Activated CD8-positive, alpha-beta T cell treated with anti-CD3 and anti-CD28 coated beads for 36 hours (primary cell): Measurements from ENCODE around the gene ADAMTS16. TPM values are rescaled to one million over a fixed set of nuclear protein-coding genes. Genes with fewer than 3 reads are reported as not detected.

Source experiments
- ATAC-seq: fragments of 200-7000 bp; cut with Tn5 transposase; one replicate; pipeline ENCODE4 v1.10.0; 2021; ENCODE audit warnings: mild to moderate bottlenecking, moderate library complexity
- CTCF ChIA-PET: fragments of 350-600 bp; sonication (Branson Sonifier 250); formaldehyde crosslinking; loops from one replicate; lab custom pipeline; 2021; ENCODE audit warnings: antibody characterized with exemption; lab: Charles Lee
- POLR2A ChIA-PET: fragments of 350-600 bp; sonication (Branson Sonifier 250); formaldehyde crosslinking; loops from one replicate; lab custom pipeline; 2021; ENCODE audit warnings: antibody characterized with exemption; lab: Charles Lee
- DNase-seq: peaks from one replicate; pipeline ENCODE4 v3.0.0-alpha.2; 2020
- H3K27ac Mint-ChIP-seq: one replicate; pipeline ENCODE4 v1.8.0; 2021; ENCODE audit warnings: mild to moderate bottlenecking, mixed read lengths
- H3K27me3 Mint-ChIP-seq: one replicate; pipeline ENCODE4 v1.8.0; 2021; ENCODE audit warnings: mixed read lengths
- H3K36me3 Mint-ChIP-seq: one replicate; pipeline ENCODE4 v1.8.0; 2021; ENCODE audit warnings: low read depth, mixed read lengths
- H3K4me1 Mint-ChIP-seq: one replicate; pipeline ENCODE4 v1.8.0; 2021; ENCODE audit warnings: low read depth, mixed read lengths
- H3K4me3 Mint-ChIP-seq: one replicate; pipeline ENCODE4 v1.8.0; 2021; ENCODE audit warnings: mild to moderate bottlenecking, moderate library complexity, mixed read lengths
- H3K9me3 Mint-ChIP-seq: one replicate; pipeline ENCODE4 v1.8.0; 2021; ENCODE audit warnings: mixed read lengths
- CTCF ChIP-seq: fragments of 200-600 bp; IDR thresholded peaks from one replicate; pipeline ENCODE4 v1.8.0; 2022; ENCODE audit warnings: antibody characterized with exemption, mild to moderate bottlenecking
- intact Hi-C: fragments of 100-400 bp; cut with micrococcal nuclease; formaldehyde crosslinking; loops from one replicate; pipeline ENCODE4 v1.10.0; 2022
- total RNA-seq, 2 experiments: library from RNA; stranded (reverse); gene quantifications; one replicate each; pipeline ENCODE4 v1.2.3, GENCODE V29; 2021

The ADAMTS16 gene
- total RNA-seq, 2 experiments from 2014 or later: not detected

- Mint-ChIP-seq H3K36me3 (no peaks in the 10 kb centered on the region), H3K4me1 (no peaks in the 10 kb centered on the region), H3K4me3 (no peak overlapping the region), H3K27ac (no peak overlapping the region), H3K27me3 (peaks cover 4% of the 10 kb centered on the region), H3K9me3 (no peaks in the 10 kb centered on the region)
- intact Hi-C loops: no loop called here
- no peak for ATAC-seq
- no peak for TF ChIP-seq CTCF
- ChIA-PET CTCF (interaction anchor here (0.6 kb wide), 1 partner anchor 195 kb away, joined by 3 read pairs; no protein-coding TSS in a partner anchor), POLR2A (no interaction called here)
- no peak for DNase-seq
Measured at GRCh38 chr5:5189051-5189430, 48.9 kb downstream of the ADAMTS16 start.

DNA sequence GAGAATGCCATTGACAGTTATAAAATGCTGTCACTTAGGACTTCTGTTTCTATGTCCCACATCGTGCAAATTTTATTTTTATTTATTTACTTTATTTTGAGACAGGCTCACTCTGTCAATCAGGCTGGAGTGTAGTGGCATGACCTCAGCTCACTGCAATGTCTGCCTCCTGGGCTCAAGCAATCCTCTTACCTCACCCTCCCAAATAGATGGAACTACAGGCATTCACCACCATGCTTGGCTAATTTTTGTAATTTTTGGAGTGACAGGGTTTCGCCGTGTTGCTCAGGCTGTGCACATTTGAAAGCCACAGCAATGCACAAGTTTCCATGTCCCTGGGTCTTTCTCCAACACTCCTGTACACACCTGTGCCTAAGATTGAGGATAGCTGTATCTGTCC is 51.8 kb downstream of the ADAMTS16 start:
- intact Hi-C loops: no loop called here
- ATAC-seq (no peak), DNase-seq (no peak)
- H3K9me3 Mint-ChIP-seq: no peaks in the 10 kb centered on the region
- TF ChIP-seq CTCF: no peak
- no peak overlapping the region for H3K27ac Mint-ChIP-seq
- no peaks in the 10 kb centered on the region for H3K4me1 Mint-ChIP-seq
- H3K36me3 Mint-ChIP-seq: no peaks in the 10 kb centered on the region
- no peak overlapping the region for H3K4me3 Mint-ChIP-seq
- ChIA-PET POLR2A (no interaction called here), CTCF (no interaction called here)
- peaks cover 2% of the 10 kb centered on the region for H3K27me3 Mint-ChIP-seq

DNA sequence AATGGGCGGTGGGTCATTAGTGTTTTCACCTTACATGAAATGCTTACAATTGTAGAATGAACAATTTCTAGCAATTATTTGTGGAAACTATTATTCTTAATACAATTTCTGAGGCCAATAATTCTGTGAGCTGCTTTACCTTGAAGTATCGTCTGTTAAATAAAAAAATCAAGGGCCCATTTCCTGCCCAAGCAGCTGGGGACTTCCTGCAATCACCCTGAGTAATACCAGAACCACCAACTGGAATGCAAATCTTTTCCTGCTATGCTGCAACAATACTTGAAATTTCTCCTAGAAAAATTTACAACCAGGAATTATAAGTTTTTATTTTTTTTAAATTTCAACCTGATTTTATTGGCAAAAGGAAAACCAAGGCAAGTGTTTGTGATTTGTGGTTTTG is 52.6 kb downstream of the ADAMTS16 start:
- Mint-ChIP-seq H3K4me1 (no peaks in the 10 kb centered on the region), H3K36me3 (no peaks in the 10 kb centered on the region), H3K4me3 (no peak overlapping the region), H3K27me3 (peaks cover 2% of the 10 kb centered on the region), H3K27ac (no peak overlapping the region), H3K9me3 (no peaks in the 10 kb centered on the region)
- intact Hi-C loops: no loop called here
- ChIA-PET POLR2A (no interaction called here), CTCF (no interaction called here)
- DNase-seq: no peak
- TF ChIP-seq CTCF: no peak
- ATAC-seq: no peak

DNA sequence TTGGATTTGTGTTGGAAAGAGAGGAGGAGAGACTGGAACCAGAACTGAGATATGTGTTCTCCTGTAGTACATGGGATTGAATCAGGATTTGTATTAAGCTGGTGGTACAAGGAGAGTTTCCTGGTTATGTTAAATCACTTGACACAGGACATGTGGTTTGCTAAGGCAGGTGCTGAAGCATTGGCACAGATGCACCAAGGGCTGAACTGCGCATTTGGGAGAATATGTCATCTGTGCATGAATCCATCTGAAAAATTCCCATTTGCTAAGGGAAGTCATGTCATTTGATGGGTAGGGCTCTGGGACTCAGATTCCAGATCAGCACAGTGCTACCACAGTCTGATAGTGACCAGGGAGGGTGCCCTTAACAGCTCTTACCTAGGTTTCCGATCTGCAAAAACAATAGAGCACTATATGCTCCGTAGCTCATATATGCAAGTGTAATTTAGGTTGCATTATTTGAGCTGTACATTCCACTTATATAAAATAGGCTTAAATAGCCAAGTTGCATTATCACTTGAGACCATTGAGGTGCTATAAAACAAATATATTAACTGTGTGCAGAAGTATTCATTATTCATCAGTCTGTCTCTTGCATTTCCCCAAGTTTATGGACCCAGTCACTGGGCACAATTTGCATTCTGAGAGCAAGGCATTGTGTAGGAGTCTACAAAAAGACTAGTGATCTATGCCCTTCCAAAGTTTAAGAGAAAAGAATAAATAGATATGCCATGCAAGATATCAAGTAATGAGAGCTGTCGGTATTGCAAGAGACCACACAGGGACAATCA is 55.2 kb downstream of the ADAMTS16 start:
- Mint-ChIP-seq H3K27ac (no peak overlapping the region), H3K9me3 (no peaks in the 10 kb centered on the region), H3K4me1 (no peaks in the 10 kb centered on the region), H3K27me3 (no peaks in the 10 kb centered on the region), H3K4me3 (no peak overlapping the region), H3K36me3 (no peaks in the 10 kb centered on the region)
- ChIA-PET CTCF (no interaction called here), POLR2A (no interaction called here)
- intact Hi-C loops: no loop called here
- TF ChIP-seq CTCF: no peak
- no peak for DNase-seq
- no peak for ATAC-seq

GRCh38 chr5:5198135-5198534 is 58.0 kb downstream of the ADAMTS16 start:
- Mint-ChIP-seq H3K27ac (no peak overlapping the region), H3K27me3 (no peaks in the 10 kb centered on the region), H3K9me3 (peaks cover 2% of the 10 kb centered on the region), H3K36me3 (no peaks in the 10 kb centered on the region), H3K4me3 (no peak overlapping the region), H3K4me1 (no peaks in the 10 kb centered on the region)
- intact Hi-C loops: no loop called here
- DNase-seq: no peak
- no peak for ATAC-seq
- POLR2A ChIA-PET: interaction anchor here (0.5 kb wide), 1 partner anchor 54 kb away, joined by 3 read pairs; no protein-coding TSS in a partner anchor
- CTCF ChIA-PET: no interaction called here
- no peak for TF ChIP-seq CTCF
